ENCODE data around the gene CNTLN.

DNA sequence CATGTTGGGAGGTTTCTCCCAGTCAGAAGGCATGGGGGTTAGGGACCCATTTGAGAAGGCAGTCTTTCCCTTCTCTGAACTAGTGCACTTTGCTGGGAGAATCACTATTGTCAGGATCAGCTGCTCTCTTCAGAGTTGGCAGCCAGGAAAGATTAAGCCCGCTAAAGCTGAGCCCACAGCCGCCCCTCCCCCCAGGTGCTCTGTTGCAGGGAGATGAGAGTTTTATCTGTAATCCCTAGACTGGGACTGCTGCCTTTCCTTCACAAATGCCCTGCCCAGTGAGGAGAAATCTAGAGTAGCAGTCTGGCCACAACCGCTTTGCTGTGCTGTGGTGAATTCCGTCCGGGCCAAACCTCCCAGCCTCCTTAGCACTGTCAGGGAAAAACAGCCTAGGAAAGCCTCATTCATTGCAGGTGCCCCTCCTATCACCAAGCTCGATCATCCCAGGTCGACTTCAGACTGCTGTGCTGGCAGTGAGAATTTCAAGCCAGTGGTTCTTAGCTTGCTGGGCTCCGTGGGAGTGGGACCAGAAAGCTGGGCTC, 69.8 kb downstream of the CNTLN start:
- TF ChIP-seq, protein P1, sequence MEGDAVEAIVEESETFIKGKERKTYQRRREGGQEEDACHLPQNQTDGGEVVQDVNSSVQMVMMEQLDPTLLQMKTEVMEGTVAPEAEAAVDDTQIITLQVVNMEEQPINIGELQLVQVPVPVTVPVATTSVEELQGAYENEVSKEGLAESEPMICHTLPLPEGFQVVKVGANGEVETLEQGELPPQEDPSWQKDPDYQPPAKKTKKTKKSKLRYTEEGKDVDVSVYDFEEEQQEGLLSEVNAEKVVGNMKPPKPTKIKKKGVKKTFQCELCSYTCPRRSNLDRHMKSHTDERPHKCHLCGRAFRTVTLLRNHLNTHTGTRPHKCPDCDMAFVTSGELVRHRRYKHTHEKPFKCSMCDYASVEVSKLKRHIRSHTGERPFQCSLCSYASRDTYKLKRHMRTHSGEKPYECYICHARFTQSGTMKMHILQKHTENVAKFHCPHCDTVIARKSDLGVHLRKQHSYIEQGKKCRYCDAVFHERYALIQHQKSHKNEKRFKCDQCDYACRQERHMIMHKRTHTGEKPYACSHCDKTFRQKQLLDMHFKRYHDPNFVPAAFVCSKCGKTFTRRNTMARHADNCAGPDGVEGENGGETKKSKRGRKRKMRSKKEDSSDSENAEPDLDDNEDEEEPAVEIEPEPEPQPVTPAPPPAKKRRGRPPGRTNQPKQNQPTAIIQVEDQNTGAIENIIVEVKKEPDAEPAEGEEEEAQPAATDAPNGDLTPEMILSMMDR (IDR thresholded peaks at IDR 0.05; ENCODE audit: poor library complexity): no peak
- TF ChIP-seq EZH2phosphoT487 (IDR thresholded peaks at IDR 0.05; ENCODE audit: low read depth, severe bottlenecking, unreplicated experiment): no peak
- TF ChIP-seq EZH2 (IDR thresholded peaks at IDR 0.05; ENCODE audit: borderline replicate concordance): no peak

Data from hepatocyte (in vitro differentiated cells).